ENCODE measurements around the gene NLGN4X. TPM values are rescaled to one million over a fixed set of nuclear protein-coding genes. Genes with fewer than 3 reads are reported as not detected.
A peak's percentile ranks its signal among the peaks of the same experiment; 100 is the strongest.

Gene NLGN4X
- total and polyA plus RNA-seq, 4 donors: 0.24 to 5.0 (median 0.86) TPM

- WGBS, 2 donors: 87 to 96% methylated on average over 6 to 7 of the region's 7 CpGs
- Histone ChIP-seq H3K4me3 (no peak overlapping the region), H3K27me3 (ENCODE audit: control insufficient read depth in 3 of 3, insufficient read depth in 3 of 3, low read length in 2 of 3) (peaks cover 0 to 22% (median 5%) of the 10 kb centered on the region in 3 donors), H3K9ac (ENCODE audit: insufficient read depth in 1 of 2, low read length in 2 of 2) (no peak overlapping the region), H3K36me3 (ENCODE audit: control insufficient read depth in 4 of 4, insufficient read depth in 4 of 4, low read length in 4 of 4) (no peaks in the 10 kb centered on the region), H3K9me3 (ENCODE audit: control insufficient read depth in 4 of 4, insufficient read depth in 3 of 4, low read length in 3 of 4) (no peaks in the 10 kb centered on the region), H3K27ac (ENCODE audit: low read depth in 1 of 2, low read length in 1 of 2) (no peak overlapping the region), H3K4me1 (ENCODE audit: control insufficient read depth in 5 of 5, insufficient read depth in 5 of 5, low read length in 5 of 5) (no peaks in the 10 kb centered on the region)
- TF ChIP-seq CTCF (IDR thresholded peaks at IDR 0.05; ENCODE audit: control extremely low read depth, extremely low read depth): no peak
- ATAC-seq (ENCODE audit: insufficient read depth, low FRiP score) (no peak), DNase-seq (no peak)
Observed at GRCh38 chrX:5869786-5870185, 358.9 kb downstream of the NLGN4X start.

- H3K36me3 ChIP-seq (ENCODE audit: control insufficient read depth in 4 of 4, insufficient read depth in 4 of 4, low read length in 4 of 4): no peaks in the 10 kb centered on the region
- DNase-seq (no peak), ATAC-seq (ENCODE audit: insufficient read depth, low FRiP score) (no peak)
- H3K4me3 ChIP-seq: no peak overlapping the region
- TF ChIP-seq CTCF (IDR thresholded peaks at IDR 0.05; ENCODE audit: control extremely low read depth, extremely low read depth): no peak
- peaks cover 0 to 23% (median 3%) of the 10 kb centered on the region in 3 donors for H3K27me3 ChIP-seq (ENCODE audit: control insufficient read depth in 3 of 3, insufficient read depth in 3 of 3, low read length in 2 of 3)
- no peaks in the 10 kb centered on the region for H3K4me1 ChIP-seq (ENCODE audit: control insufficient read depth in 5 of 5, insufficient read depth in 5 of 5, low read length in 5 of 5)
- 94 to 95% methylated on average over 2 of the region's 2 CpGs for WGBS, 2 donors
- no peaks in the 10 kb centered on the region for H3K9me3 ChIP-seq (ENCODE audit: control insufficient read depth in 4 of 4, insufficient read depth in 3 of 4, low read length in 3 of 4)
- no peak overlapping the region for H3K27ac ChIP-seq (ENCODE audit: low read depth in 1 of 2, low read length in 1 of 2)
- peak overlapping the region in 1 of 2 donors; percentile 11 for H3K9ac ChIP-seq (ENCODE audit: insufficient read depth in 1 of 2, low read length in 2 of 2)
Observed at GRCh38 chrX:5867778-5868177, 360.9 kb downstream of the NLGN4X start.

GRCh38 chrX:5857232-5857631 is 371.4 kb downstream of the NLGN4X start:
- no peak for TF ChIP-seq CTCF (IDR thresholded peaks at IDR 0.05; ENCODE audit: control extremely low read depth, extremely low read depth)
- no peak for DNase-seq
- no peak overlapping the region for H3K9ac ChIP-seq (ENCODE audit: insufficient read depth in 1 of 2, low read length in 2 of 2)
- H3K36me3 ChIP-seq (ENCODE audit: control insufficient read depth in 4 of 4, insufficient read depth in 4 of 4, low read length in 4 of 4): no peaks in the 10 kb centered on the region
- H3K4me1 ChIP-seq (ENCODE audit: control insufficient read depth in 5 of 5, insufficient read depth in 5 of 5, low read length in 5 of 5): no peaks in the 10 kb centered on the region
- WGBS, 2 donors: 40 to 50% methylated on average over 6 of the region's 6 CpGs
- no peak overlapping the region for H3K4me3 ChIP-seq
- peaks cover 0 to 13% (median 4%) of the 10 kb centered on the region in 3 donors for H3K27me3 ChIP-seq (ENCODE audit: control insufficient read depth in 3 of 3, insufficient read depth in 3 of 3, low read length in 2 of 3)
- no peak overlapping the region for H3K27ac ChIP-seq (ENCODE audit: low read depth in 1 of 2, low read length in 1 of 2)
- no peaks in the 10 kb centered on the region for H3K9me3 ChIP-seq (ENCODE audit: control insufficient read depth in 4 of 4, insufficient read depth in 3 of 4, low read length in 3 of 4)
- no peak for ATAC-seq (ENCODE audit: insufficient read depth, low FRiP score)

GRCh38 chrX:5852941-5853340 is 375.7 kb downstream of the NLGN4X start:
- ATAC-seq (ENCODE audit: insufficient read depth, low FRiP score): no peak

More at GRCh38 chrX:5852941-5853340, 375.7 kb downstream of the NLGN4X start:
- no peak overlapping the region for H3K9ac ChIP-seq (ENCODE audit: insufficient read depth in 1 of 2, low read length in 2 of 2)
- no peak for DNase-seq
- H3K9me3 ChIP-seq (ENCODE audit: control insufficient read depth in 4 of 4, insufficient read depth in 3 of 4, low read length in 3 of 4): no peaks in the 10 kb centered on the region
- H3K27me3 ChIP-seq (ENCODE audit: control insufficient read depth in 3 of 3, insufficient read depth in 3 of 3, low read length in 2 of 3): peaks cover 0 to 26% (median 2%) of the 10 kb centered on the region in 3 donors
- 73 to 74% methylated on average over 2 of the region's 2 CpGs for WGBS, 2 donors
- no peaks in the 10 kb centered on the region for H3K36me3 ChIP-seq (ENCODE audit: control insufficient read depth in 4 of 4, insufficient read depth in 4 of 4, low read length in 4 of 4)
- H3K27ac ChIP-seq (ENCODE audit: low read depth in 1 of 2, low read length in 1 of 2): no peak overlapping the region
- TF ChIP-seq CTCF (IDR thresholded peaks at IDR 0.05; ENCODE audit: control extremely low read depth, extremely low read depth): no peak
- H3K4me1 ChIP-seq (ENCODE audit: control insufficient read depth in 5 of 5, insufficient read depth in 5 of 5, low read length in 5 of 5): no peaks in the 10 kb centered on the region
- H3K4me3 ChIP-seq: no peak overlapping the region
